ENCODE results near the gene ICAM4. TPM values are rescaled to one million over a fixed set of nuclear protein-coding genes. Genes with fewer than 3 reads are reported as not detected.

Gene ICAM4
- total RNA-seq, 2 experiments from 2014 or later: 0.38 TPM; not detected in 1

- no peak overlapping the region for H3K4me3 ChIP-seq (ENCODE audit: low read depth, low read length, poor library complexity, severe bottlenecking)
- no peaks in the 10 kb centered on the region for H3K36me3 ChIP-seq (ENCODE audit: insufficient read depth, low read length)
- H3K4me1 ChIP-seq (ENCODE audit: insufficient read depth, low read length, poor library complexity, severe bottlenecking): peaks cover 27% of the 10 kb centered on the region
- H3K4me2 ChIP-seq (ENCODE audit: low read length): peak overlapping the region; percentile 32; the same call in 1 of the 2 replicates
- DNase-seq (ENCODE audit: low spot score): no peak
- CTCF ChIA-PET (ENCODE audit: unreplicated experiment): no interaction called here
- POLR2A ChIA-PET: no interaction called here
- H3K9me3 ChIP-seq (ENCODE audit: low read length): no peaks in the 10 kb centered on the region
- BruUV-seq (replicated peaks): no TSS peak
- no peaks in the 10 kb centered on the region for H4K20me1 ChIP-seq (ENCODE audit: insufficient read depth, low read length)
- intact Hi-C loops (cut with micrococcal nuclease; ENCODE audit: unreplicated experiment): no loop called here
- H3K27ac ChIP-seq (ENCODE audit: low read depth, low read length, poor library complexity, severe bottlenecking): no peak overlapping the region
- H3K9me2 ChIP-seq (ENCODE audit: insufficient read depth, low read length): no peaks in the 10 kb centered on the region
- TF ChIP-seq CTCF (conservative IDR thresholded peaks at IDR 0.05; ENCODE audit: low read length): no peak
- TF ChIP-seq EZH2phosphoT487 (IDR thresholded peaks at IDR 0.05; ENCODE audit: borderline replicate concordance, low read depth, low read length): no peak
- no peaks in the 10 kb centered on the region for H3K79me2 ChIP-seq (ENCODE audit: insufficient read depth, low read depth, low read length)
- H2AFZ ChIP-seq (ENCODE audit: low read length): no peak overlapping the region
Observed at GRCh38 chr19:10295847-10296591, 9.3 kb downstream of the ICAM4 start.

GRCh38 chr19:10299545-10300458, 13.0 kb downstream of the ICAM4 start:
- H3K36me3 ChIP-seq (ENCODE audit: insufficient read depth, low read length): no peaks in the 10 kb centered on the region; the same call in 1 of the 2 replicates
- TF ChIP-seq EZH2phosphoT487 (IDR thresholded peaks at IDR 0.05; ENCODE audit: borderline replicate concordance, low read depth, low read length) (no peak), CTCF (conservative IDR thresholded peaks at IDR 0.05; ENCODE audit: low read length) (no peak)
- no peak overlapping the region; the same call in 1 of the 2 replicates for H2AFZ ChIP-seq (ENCODE audit: low read length)
- H3K79me2 ChIP-seq (ENCODE audit: insufficient read depth, low read depth, low read length): no peaks in the 10 kb centered on the region
- H3K27ac ChIP-seq (ENCODE audit: low read depth, low read length, poor library complexity, severe bottlenecking): no peak overlapping the region
- H4K20me1 ChIP-seq (ENCODE audit: insufficient read depth, low read length): no peaks in the 10 kb centered on the region
- intact Hi-C loops (cut with micrococcal nuclease; ENCODE audit: unreplicated experiment): no loop called here
- no peak overlapping the region for H3K4me3 ChIP-seq (ENCODE audit: low read depth, low read length, poor library complexity, severe bottlenecking)
- no peak for DNase-seq (ENCODE audit: low spot score)
- H3K4me1 ChIP-seq (ENCODE audit: insufficient read depth, low read length, poor library complexity, severe bottlenecking): peaks cover 9% of the 10 kb centered on the region
- CTCF ChIA-PET (ENCODE audit: unreplicated experiment): no interaction called here
- no peaks in the 10 kb centered on the region for H3K9me2 ChIP-seq (ENCODE audit: insufficient read depth, low read length)
- H3K4me2 ChIP-seq (ENCODE audit: low read length): no peak overlapping the region
- POLR2A ChIA-PET: no interaction called here
- no TSS peak for BruUV-seq (replicated peaks)
- H3K9me3 ChIP-seq (ENCODE audit: low read length): no peaks in the 10 kb centered on the region

Measured in OCI-LY7 (cell line).